ACC112 (cell line): ENCODE data around the gene TRAK1.
"Not testable (repeated sequence)": the region's sequence is repeated elsewhere in the genome, so short reads cannot be mapped to it uniquely, and the experiment has no call there.

Experiments used
- H2AFZ ChIP-seq: fragments of 200-600 bp; sonication (generic); one replicate; pipeline ENCODE4 v1.6.0; 2017; ENCODE audit warnings: antibody characterized with exemption, low read length; ENCODE audit not compliant: unreplicated experiment
- H3K27ac ChIP-seq: fragments of 200-600 bp; sonication (generic); 2 replicates; pipeline ENCODE4 v1.5.1; 2014; ENCODE audit warnings: low read depth, mild to moderate bottlenecking, antibody characterized with exemption, low read length, moderate library complexity
- H3K27me3 ChIP-seq: fragments of 200-600 bp; sonication (generic); 2 replicates; pipeline ENCODE4 v1.6.1; 2014; ENCODE audit warnings: mild to moderate bottlenecking, antibody characterized with exemption, low read length, moderate library complexity, mixed read lengths; ENCODE audit not compliant: insufficient read depth
- H3K36me3 ChIP-seq: fragments of 200-600 bp; sonication (generic); 2 replicates; pipeline ENCODE4 v1.6.1; 2016; ENCODE audit warnings: mild to moderate bottlenecking, antibody characterized with exemption, low read length, moderate library complexity, mixed read lengths; ENCODE audit not compliant: insufficient read depth
- H3K4me1 ChIP-seq: fragments of 200-600 bp; sonication (generic); one replicate; pipeline ENCODE4 v1.6.1; 2016; ENCODE audit warnings: low read length, mixed read lengths; ENCODE audit not compliant: insufficient read depth, unreplicated experiment, control insufficient read depth
- H3K4me3 ChIP-seq: fragments of 200-600 bp; sonication (generic); 2 replicates; pipeline ENCODE4 v1.5.1; 2014; ENCODE audit warnings: mild to moderate bottlenecking, low read depth, low read length
- H3K79me2 ChIP-seq: fragments of 200-600 bp; sonication (generic); one replicate; pipeline ENCODE4 v1.6.0; 2016; ENCODE audit warnings: low read length; ENCODE audit not compliant: control insufficient read depth, unreplicated experiment, insufficient read depth

TRAK1 gene

GRCh38 chr3:42098171-42098570 lies 7.0 kb downstream of the TRAK1 start:
- Histone ChIP-seq H3K36me3 (no peaks in the 10 kb centered on the region), H3K27ac (no peak overlapping the region), H3K4me1 (peaks cover 20% of the 10 kb centered on the region), H3K4me3 (no peak overlapping the region), H3K79me2 (no peaks in the 10 kb centered on the region), H2AFZ (no peak overlapping the region), H3K27me3 (no peaks in the 10 kb centered on the region)

GRCh38 chr3:42099020-42099765 lies 8.0 kb downstream of the TRAK1 start:
- H3K4me3 ChIP-seq = no peak overlapping the region
- H3K27me3 ChIP-seq = no peaks in the 10 kb centered on the region
- no peaks in the 10 kb centered on the region for H3K79me2 ChIP-seq
- H3K36me3 ChIP-seq = no peaks in the 10 kb centered on the region
- no peak overlapping the region for H3K27ac ChIP-seq
- H3K4me1 ChIP-seq = peaks cover 20% of the 10 kb centered on the region
- H2AFZ ChIP-seq = no peak overlapping the region

- H3K27me3 ChIP-seq = no peaks in the 10 kb centered on the region
- peaks cover 20% of the 10 kb centered on the region for H3K4me1 ChIP-seq
- no peak overlapping the region for H2AFZ ChIP-seq
- peak overlapping the region; percentile 50 for H3K27ac ChIP-seq
- H3K4me3 ChIP-seq = no peak overlapping the region
- H3K79me2 ChIP-seq = no peaks in the 10 kb centered on the region
- no peaks in the 10 kb centered on the region for H3K36me3 ChIP-seq
Observed at GRCh38 chr3:42101048-42101447, 9.9 kb downstream of the TRAK1 start.

- Histone ChIP-seq H3K27ac (peak overlapping the region; percentile 50), H3K36me3 (no peaks in the 10 kb centered on the region), H3K27me3 (no peaks in the 10 kb centered on the region), H3K4me1 (peaks cover 19% of the 10 kb centered on the region), H3K4me3 (no peak overlapping the region), H3K79me2 (no peaks in the 10 kb centered on the region), H2AFZ (no peak overlapping the region)
Observed at GRCh38 chr3:42101481-42101880, 10.3 kb downstream of the TRAK1 start.

- Histone ChIP-seq H3K79me2 (no peaks in the 10 kb centered on the region), H3K27ac (no peak overlapping the region), H3K4me1 (peaks cover 10% of the 10 kb centered on the region)
Observed at GRCh38 chr3:42102571-42102970, 11.4 kb downstream of the TRAK1 start.

GRCh38 chr3:42103921-42104665 lies 12.9 kb downstream of the TRAK1 start:
- H3K4me3 ChIP-seq, H2AFZ ChIP-seq, H3K27me3 ChIP-seq, H3K27ac ChIP-seq, H3K36me3 ChIP-seq, H3K79me2 ChIP-seq, H3K4me1 ChIP-seq: not testable (repeated sequence)

More at GRCh38 chr3:42102571-42102970, 11.4 kb downstream of the TRAK1 start:
- no peaks in the 10 kb centered on the region for H3K36me3 ChIP-seq
- H3K4me3 ChIP-seq = no peak overlapping the region
- H2AFZ ChIP-seq = no peak overlapping the region
- no peaks in the 10 kb centered on the region for H3K27me3 ChIP-seq

GRCh38 chr3:42105994-42106393 lies 14.8 kb downstream of the TRAK1 start:
- H3K36me3 ChIP-seq, H3K27me3 ChIP-seq, H3K4me1 ChIP-seq, H3K27ac ChIP-seq, H2AFZ ChIP-seq, H3K79me2 ChIP-seq, H3K4me3 ChIP-seq: not testable (repeated sequence)

GRCh38 chr3:42106646-42107045 lies 15.5 kb downstream of the TRAK1 start:
- Histone ChIP-seq H3K4me3 (no peak overlapping the region), H3K4me1 (peaks cover 2% of the 10 kb centered on the region), H3K27ac (no peak overlapping the region), H3K27me3 (no peaks in the 10 kb centered on the region), H2AFZ (no peak overlapping the region), H3K36me3 (no peaks in the 10 kb centered on the region), H3K79me2 (no peaks in the 10 kb centered on the region)

GRCh38 chr3:42110631-42111030 lies 19.5 kb downstream of the TRAK1 start:
- Histone ChIP-seq H3K79me2 (no peaks in the 10 kb centered on the region), H3K4me1 (no peaks in the 10 kb centered on the region), H3K4me3 (no peak overlapping the region), H3K36me3 (no peaks in the 10 kb centered on the region), H3K27me3 (no peaks in the 10 kb centered on the region), H3K27ac (no peak overlapping the region), H2AFZ (no peak overlapping the region)

GRCh38 chr3:42114130-42114725 lies 23.1 kb downstream of the TRAK1 start:
- Histone ChIP-seq H3K27ac (no peak overlapping the region), H2AFZ (no peak overlapping the region), H3K4me3 (no peak overlapping the region)

More at GRCh38 chr3:42114130-42114725, 23.1 kb downstream of the TRAK1 start:
- H3K4me1 ChIP-seq = peaks cover 18% of the 10 kb centered on the region
- H3K27me3 ChIP-seq = no peaks in the 10 kb centered on the region
- peaks cover 4% of the 10 kb centered on the region for H3K79me2 ChIP-seq
- no peaks in the 10 kb centered on the region for H3K36me3 ChIP-seq
